Measurements from ENCODE around the gene C16orf74. TPM values are rescaled to one million over a fixed set of nuclear protein-coding genes. Genes with fewer than 3 reads are reported as not detected.

Gene C16orf74
- total RNA-seq, 4 donors from 2014 or later = 2.5 to 6.6 TPM; not detected in 2

- TF ChIP-seq CTCF (IDR thresholded peaks at IDR 0.05) (no peak), POLR2A (IDR thresholded peaks at IDR 0.05) (no peak)
Measured at GRCh38 chr16:85662976-85663830, 87.7 kb downstream of the C16orf74 start.

GRCh38 chr16:85662482-85662812 is 88.4 kb downstream of the C16orf74 start:
- peak in 1 of 3 donors; percentile 33 for DNase-seq

More at GRCh38 chr16:85662976-85663830, 87.7 kb downstream of the C16orf74 start:
- Histone ChIP-seq H3K4me1 (no peaks in the 10 kb centered on the region), H3K36me3 (peaks cover 0 to 98% (median 0%) of the 10 kb centered on the region in 3 donors), H3K27ac (no peak overlapping the region), H3K4me3 (no peak overlapping the region), H3K27me3 (no peaks in the 10 kb centered on the region), H3K9me3 (no peaks in the 10 kb centered on the region)
- DNase-seq = peak in 1 of 3 donors; percentile 29

GRCh38 chr16:85661740-85662481 is 89.0 kb downstream of the C16orf74 start:
- H3K27me3 ChIP-seq = no peaks in the 10 kb centered on the region
- H3K4me1 ChIP-seq = no peaks in the 10 kb centered on the region
- TF ChIP-seq CTCF (IDR thresholded peaks at IDR 0.05) (no peak), POLR2A (IDR thresholded peaks at IDR 0.05) (no peak)
- no peak overlapping the region for H3K27ac ChIP-seq
- peaks cover 0 to 98% (median 0%) of the 10 kb centered on the region in 3 donors for H3K36me3 ChIP-seq
- DNase-seq = peak in 1 of 3 donors; percentile 35
- no peak overlapping the region for H3K4me3 ChIP-seq
- H3K9me3 ChIP-seq = no peaks in the 10 kb centered on the region

More at GRCh38 chr16:85662482-85662812, 88.4 kb downstream of the C16orf74 start:
- Histone ChIP-seq H3K27me3 (no peaks in the 10 kb centered on the region), H3K4me3 (no peak overlapping the region), H3K27ac (no peak overlapping the region), H3K36me3 (peaks cover 0 to 98% (median 0%) of the 10 kb centered on the region in 3 donors), H3K4me1 (no peaks in the 10 kb centered on the region), H3K9me3 (no peaks in the 10 kb centered on the region)
- TF ChIP-seq POLR2A (IDR thresholded peaks at IDR 0.05) (no peak), CTCF (IDR thresholded peaks at IDR 0.05) (no peak)

GRCh38 chr16:85660843-85661739 is 89.8 kb downstream of the C16orf74 start:
- Histone ChIP-seq H3K36me3 (peaks cover 0 to 98% (median 0%) of the 10 kb centered on the region in 3 donors), H3K9me3 (no peaks in the 10 kb centered on the region), H3K27ac (no peak overlapping the region), H3K4me1 (no peaks in the 10 kb centered on the region), H3K4me3 (no peak overlapping the region), H3K27me3 (no peaks in the 10 kb centered on the region)
- no peak for DNase-seq
- TF ChIP-seq POLR2A (IDR thresholded peaks at IDR 0.05) (no peak), CTCF (IDR thresholded peaks at IDR 0.05) (no peak)

Measured in Peyer's patch (tissue), 4 donors.